ENCODE results near the gene PISD.

The PISD gene

DNA sequence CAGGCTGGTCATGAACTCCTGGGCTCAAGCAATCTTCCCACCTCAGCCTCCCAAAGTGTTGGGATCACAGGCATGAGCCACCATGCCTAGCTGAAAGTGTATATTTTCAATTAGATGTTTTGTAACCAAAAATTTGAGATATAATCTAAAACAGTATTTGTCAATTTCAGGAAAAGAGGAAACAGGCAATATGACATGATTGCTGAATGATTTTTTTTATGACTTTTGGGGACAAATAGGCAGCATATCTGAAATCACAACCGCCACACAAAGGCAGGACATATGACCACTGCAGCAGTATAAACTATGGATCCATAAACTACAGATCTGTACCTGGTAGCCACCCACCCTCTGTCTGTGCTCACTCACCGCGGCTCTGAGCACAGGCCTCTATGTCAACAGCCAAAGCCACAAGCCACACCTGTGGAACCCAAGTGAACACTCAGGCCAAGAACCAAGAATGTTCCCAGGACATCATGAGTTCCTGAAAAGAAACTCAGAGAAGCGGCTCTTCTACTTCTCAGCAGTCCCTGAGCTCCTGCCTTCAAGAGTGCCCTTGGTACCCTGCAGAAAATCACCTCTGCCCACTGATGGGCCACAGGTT lies 22.5 kb downstream of the PISD start:
- Mint-ChIP-seq H3K9me3 (no peaks in the 10 kb centered on the region), H3K27me3 (no peaks in the 10 kb centered on the region), H3K36me3 (ENCODE audit: low read depth) (peaks cover 26% of the 10 kb centered on the region), H3K4me1 (ENCODE audit: low read depth) (peaks cover 53% of the 10 kb centered on the region), H3K4me3 (no peak overlapping the region), H3K27ac (peak overlapping the region; percentile 91)
- DNase-seq = no peak

DNA sequence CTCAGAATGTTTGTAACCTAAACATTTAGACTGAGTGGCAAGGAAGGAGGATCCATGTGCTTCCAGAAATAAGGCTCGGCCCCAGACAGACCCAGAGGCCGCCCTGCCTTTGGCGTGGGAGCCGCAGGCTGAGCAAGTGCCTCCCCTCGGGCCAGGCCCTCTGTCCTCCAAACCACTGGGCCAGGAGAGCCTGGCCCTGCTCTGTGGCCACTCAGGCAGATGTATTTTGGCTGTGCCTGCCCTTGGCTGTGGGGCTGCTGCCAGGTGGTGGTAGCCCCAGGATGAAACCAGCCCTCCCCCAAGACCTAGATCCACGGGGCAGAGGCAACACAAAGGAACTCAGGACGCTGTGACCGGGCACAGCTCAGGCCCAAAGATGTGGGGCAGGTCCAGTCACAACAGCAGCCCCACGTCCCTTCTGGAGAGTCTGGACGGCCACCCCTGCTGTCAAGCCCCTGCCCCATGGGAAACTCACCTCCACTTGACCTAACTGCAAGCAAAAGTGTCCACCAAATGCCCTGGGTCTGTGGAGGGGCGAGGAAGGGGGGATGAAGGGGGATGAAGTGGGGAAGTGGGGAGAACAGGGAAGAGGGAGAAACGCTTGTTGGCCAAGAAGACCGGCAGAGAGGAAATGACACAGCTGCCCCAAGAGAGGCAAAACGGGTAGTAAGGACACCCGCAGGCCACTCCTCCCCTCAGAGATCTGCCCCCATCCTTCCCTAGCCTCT lies 24.0 kb downstream of the PISD start:
- H3K4me1 Mint-ChIP-seq (ENCODE audit: low read depth) = peaks cover 54% of the 10 kb centered on the region
- H3K9me3 Mint-ChIP-seq = no peaks in the 10 kb centered on the region
- no peak for DNase-seq
- H3K36me3 Mint-ChIP-seq (ENCODE audit: low read depth) = peaks cover 19% of the 10 kb centered on the region
- peak overlapping the region; percentile 91 for H3K27ac Mint-ChIP-seq
- peak overlapping the region; percentile 35 for H3K4me3 Mint-ChIP-seq
- H3K27me3 Mint-ChIP-seq = no peaks in the 10 kb centered on the region

DNA sequence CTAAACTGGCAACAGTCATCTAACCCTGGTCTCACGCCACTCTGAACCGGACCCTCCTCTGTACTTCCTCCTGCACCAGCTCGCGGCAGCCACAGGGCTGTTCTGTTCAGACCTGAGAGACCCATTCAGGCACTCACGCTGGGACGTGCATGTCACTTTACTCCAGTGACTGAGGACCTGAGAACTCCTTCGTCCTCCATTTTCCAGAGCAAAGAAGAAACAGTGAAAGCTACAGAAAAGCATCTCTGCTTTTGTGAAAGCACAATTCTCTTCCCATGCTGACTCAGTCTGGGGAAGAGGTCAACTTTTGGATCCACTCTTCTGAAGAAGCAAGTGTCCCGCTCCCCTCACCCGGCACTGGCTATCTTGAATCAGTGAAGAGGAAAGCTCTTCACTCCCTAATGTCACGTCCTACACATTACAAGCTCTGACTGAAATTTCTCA lies 24.5 kb downstream of the PISD start:
- Mint-ChIP-seq H3K27ac (peak overlapping the region; percentile 91), H3K36me3 (ENCODE audit: low read depth) (peaks cover 15% of the 10 kb centered on the region), H3K27me3 (no peaks in the 10 kb centered on the region), H3K4me3 (no peak overlapping the region), H3K4me1 (ENCODE audit: low read depth) (peaks cover 56% of the 10 kb centered on the region), H3K9me3 (no peaks in the 10 kb centered on the region)
- no peak for DNase-seq

DNA sequence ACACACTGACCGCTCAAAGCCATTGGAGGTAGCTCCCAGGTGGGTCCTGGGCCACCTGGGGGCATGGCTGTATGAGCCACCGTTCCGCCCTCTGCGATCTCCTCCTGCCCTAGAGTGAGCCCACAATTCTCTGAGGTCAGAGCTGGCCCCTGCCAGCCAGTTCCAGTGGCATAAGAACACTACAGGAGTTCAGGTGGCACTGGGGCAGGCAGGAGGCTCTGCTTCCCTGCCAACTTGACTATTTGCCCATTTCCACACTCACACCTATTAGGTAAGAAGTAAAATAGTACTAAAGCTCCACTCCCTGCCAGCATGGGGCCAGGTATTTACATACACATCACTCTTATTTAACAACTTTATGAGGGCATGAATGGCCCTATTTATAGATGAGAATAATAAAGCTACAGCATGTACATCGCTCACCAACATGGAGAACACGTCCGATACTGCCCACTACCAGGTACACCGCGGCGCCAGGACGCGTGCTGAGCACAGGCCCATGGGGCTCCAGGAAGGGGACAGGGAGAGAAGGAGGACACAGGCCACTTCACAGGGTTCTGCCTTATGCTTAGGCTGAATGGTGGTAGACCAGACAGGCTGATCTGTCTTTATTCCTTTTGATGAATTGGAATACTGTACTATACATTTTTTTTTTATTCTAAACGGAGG lies 26.2 kb downstream of the PISD start:
- no peak for DNase-seq
- Mint-ChIP-seq H3K9me3 (no peaks in the 10 kb centered on the region), H3K4me3 (no peak overlapping the region), H3K27ac (peak overlapping the region; percentile 50), H3K27me3 (no peaks in the 10 kb centered on the region), H3K36me3 (ENCODE audit: low read depth) (peaks cover 5% of the 10 kb centered on the region), H3K4me1 (ENCODE audit: low read depth) (peaks cover 66% of the 10 kb centered on the region)

DNA sequence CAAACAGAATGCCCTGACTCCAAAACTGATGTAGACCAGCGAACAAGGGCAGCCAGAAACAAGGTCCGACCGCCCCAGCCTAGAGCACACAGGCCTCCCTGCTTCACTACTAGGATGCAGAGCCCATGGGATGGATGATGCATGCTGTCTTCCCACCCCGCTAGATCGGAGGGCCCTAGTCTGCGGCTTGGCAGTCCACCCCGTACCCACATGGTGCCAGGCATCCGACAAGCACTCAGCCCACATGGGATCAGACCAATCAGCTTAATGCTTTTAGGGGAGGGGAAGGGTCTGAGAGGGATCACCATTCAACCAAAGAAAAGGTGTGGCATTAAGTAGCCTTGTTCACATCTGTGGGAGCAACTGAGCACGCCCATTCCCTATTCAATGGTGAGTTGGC lies 30.6 kb downstream of the PISD start:
- H3K27ac Mint-ChIP-seq = peak overlapping the region; percentile 96
- DNase-seq = no peak
- H3K4me3 Mint-ChIP-seq = peak overlapping the region; percentile 87
- H3K27me3 Mint-ChIP-seq = no peaks in the 10 kb centered on the region
- H3K36me3 Mint-ChIP-seq (ENCODE audit: low read depth) = peaks cover 35% of the 10 kb centered on the region
- no peaks in the 10 kb centered on the region for H3K9me3 Mint-ChIP-seq
- H3K4me1 Mint-ChIP-seq (ENCODE audit: low read depth) = peaks cover 69% of the 10 kb centered on the region

DNA sequence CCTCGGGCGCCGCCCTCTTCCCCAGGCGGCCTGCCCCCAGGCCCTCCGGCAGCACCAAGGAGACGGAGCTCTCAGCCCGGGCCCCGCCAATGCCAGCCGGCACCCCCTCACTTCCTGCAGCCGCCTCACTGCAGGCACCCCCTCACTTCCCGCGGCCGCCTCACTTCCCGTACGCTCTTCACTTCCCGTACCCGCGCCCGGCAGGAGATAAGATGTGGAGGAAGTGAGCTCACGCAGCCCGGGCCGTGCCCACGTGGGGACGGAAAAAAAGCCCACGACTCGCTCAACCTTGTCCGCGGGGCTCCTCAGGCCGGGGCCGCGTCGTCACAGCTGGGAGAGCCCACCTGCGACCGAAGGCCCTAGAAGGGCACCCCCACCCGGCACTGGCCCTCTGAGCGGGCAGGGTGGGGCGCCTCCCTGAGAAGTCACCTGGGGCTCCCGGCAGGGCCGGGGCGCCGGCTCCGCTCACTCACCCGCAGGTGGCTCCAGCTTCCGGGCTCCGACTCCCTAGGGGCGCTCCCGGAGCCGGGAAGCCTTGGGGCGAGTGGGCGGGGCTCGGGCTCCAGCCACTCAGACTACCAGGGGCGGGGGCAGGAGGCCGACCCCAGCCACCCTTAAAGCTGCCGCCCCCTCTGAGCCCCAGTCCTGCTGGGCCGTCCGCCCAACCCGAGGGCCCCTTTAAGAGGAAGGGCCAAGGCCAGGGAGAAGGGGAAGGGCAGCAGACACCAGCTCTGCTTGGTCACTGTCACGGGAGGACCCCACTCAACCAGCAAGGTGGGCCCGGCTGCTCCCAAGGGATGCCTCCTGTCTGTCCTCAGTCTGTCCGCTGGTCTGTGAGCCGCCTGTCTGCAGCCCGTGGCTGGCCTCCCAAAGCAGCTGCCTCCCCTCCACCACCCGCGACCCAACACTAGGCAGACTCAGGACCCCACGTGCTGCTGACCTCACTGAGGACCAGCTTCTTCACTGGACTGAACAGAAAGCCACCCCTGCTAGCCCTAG lies 31.4 kb downstream of the PISD start:
- peak; percentile 90 for DNase-seq
- peaks cover 76% of the 10 kb centered on the region for H3K4me1 Mint-ChIP-seq (ENCODE audit: low read depth)
- no peaks in the 10 kb centered on the region for H3K9me3 Mint-ChIP-seq
- peak overlapping the region; percentile 96 for H3K27ac Mint-ChIP-seq
- H3K36me3 Mint-ChIP-seq (ENCODE audit: low read depth) = peaks cover 43% of the 10 kb centered on the region
- peak overlapping the region; percentile 87 for H3K4me3 Mint-ChIP-seq
- H3K27me3 Mint-ChIP-seq = no peaks in the 10 kb centered on the region

DNA sequence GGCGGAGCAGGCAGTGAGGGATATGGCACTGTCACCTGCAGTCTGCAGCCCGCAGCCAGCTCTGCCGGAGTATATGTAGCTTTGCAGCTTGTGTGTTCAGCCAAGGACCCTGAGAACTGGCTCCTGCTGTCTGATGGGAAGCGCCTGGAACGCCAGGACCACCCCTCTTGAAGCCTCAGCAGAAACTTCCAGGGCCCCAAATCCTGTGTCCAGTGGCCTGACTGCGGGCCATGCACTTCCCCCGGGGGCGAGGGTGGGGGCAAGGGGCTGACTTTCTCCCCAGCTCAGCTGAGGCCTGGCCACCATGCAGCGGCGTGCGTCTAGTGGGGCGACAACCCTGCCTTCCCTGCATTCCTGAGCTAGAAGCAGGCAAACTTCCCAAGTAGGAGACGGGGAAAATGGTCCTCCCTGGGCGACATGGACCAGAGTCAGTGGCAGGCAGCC lies 32.3 kb downstream of the PISD start:
- no peak for DNase-seq
- Mint-ChIP-seq H3K9me3 (no peaks in the 10 kb centered on the region), H3K4me1 (ENCODE audit: low read depth) (peaks cover 75% of the 10 kb centered on the region), H3K36me3 (ENCODE audit: low read depth) (peaks cover 51% of the 10 kb centered on the region), H3K4me3 (peak overlapping the region; percentile 87), H3K27ac (peak overlapping the region; percentile 96), H3K27me3 (no peaks in the 10 kb centered on the region)

DNA sequence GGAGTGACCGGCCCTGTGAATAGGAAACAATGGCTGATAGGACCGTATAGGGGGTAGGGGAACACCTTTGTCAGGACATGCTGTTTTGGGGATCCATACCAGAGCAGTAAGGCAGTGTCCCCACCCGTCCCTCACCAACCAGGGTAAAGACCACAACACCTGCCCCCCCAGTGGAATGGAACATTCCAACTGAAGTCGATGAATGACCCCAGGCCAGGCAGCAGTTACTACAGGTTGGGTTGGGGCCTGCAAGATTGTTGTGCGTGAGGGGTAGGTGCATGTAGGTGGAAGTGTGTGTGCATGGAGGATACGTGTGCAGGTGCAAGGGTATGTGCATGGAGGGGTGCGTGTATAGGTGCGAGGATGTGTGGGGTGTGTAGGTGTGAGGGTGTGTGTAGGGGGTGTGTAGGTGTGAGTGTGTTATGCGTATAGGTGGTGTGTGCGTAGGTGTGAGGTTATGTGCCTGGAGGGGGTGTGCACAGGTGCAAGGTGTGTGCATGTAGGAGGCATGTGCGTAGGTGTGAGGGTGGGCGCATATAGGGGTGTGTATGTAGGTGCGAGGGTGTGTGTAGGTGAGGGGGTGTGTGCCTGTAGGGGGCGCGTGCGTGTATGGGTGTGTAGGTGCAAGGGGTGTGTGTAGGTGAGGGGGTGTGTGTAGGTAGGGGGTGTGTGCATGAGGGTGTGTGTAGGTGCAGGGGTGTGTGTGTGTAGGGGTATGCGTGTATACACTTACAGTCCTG lies 32.9 kb downstream of the PISD start:
- no peaks in the 10 kb centered on the region for H3K27me3 Mint-ChIP-seq
- peak overlapping the region; percentile 96 for H3K27ac Mint-ChIP-seq
- no peaks in the 10 kb centered on the region for H3K9me3 Mint-ChIP-seq
- H3K36me3 Mint-ChIP-seq (ENCODE audit: low read depth) = peaks cover 57% of the 10 kb centered on the region
- peaks cover 77% of the 10 kb centered on the region for H3K4me1 Mint-ChIP-seq (ENCODE audit: low read depth)
- no peak for DNase-seq
- H3K4me3 Mint-ChIP-seq = peak overlapping the region; percentile 87

DNA sequence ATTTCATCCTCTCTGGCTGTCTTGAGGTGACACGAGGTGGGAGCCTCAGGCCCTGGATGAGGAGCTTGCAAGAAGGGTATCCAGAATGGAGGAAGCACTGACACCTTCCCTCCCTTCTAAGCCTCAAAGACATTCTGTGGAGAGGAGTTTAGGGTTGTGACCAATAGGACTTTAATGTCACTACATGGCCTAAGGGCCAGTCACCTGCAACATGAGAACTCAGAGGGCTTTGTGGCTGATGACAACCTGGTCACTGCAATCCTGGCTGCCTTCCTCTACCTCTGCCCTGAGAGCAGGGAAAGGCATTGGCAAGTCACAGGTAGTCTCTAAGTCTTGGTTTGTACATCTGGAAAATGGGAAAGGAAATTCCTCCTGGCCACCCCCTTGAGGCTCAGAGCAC lies 33.7 kb downstream of the PISD start:
- Mint-ChIP-seq H3K4me3 (peak overlapping the region; percentile 87), H3K27me3 (no peaks in the 10 kb centered on the region), H3K36me3 (ENCODE audit: low read depth) (peaks cover 59% of the 10 kb centered on the region), H3K27ac (peak overlapping the region; percentile 96), H3K4me1 (ENCODE audit: low read depth) (peaks cover 71% of the 10 kb centered on the region), H3K9me3 (no peaks in the 10 kb centered on the region)
- DNase-seq = no peak

DNA sequence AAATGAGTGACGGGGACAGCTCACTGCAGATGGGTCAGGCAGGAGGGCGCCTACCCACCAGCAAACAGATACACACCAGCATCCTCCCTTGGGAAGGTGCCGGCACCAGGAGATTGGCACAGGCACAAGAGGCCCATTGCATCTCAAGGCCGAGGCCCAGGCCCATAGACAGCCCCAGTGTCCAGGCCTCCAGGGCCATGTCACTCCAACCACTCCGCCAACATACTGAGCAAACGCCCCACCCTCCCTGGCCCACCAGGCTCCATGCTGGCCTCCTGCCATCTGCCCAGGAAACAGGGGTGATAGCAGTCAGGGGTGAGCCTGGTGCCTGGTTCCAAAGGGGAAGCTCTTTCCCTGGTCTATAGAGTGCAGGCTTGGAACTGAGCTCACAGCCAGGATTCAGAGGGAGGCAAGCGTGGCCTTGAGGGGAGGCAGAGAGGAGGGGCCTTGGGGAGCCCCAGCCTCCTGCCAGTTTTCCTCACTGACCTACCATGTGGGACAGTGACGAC lies 34.7 kb downstream of the PISD start:
- Mint-ChIP-seq H3K4me3 (peak overlapping the region; percentile 23), H3K9me3 (no peaks in the 10 kb centered on the region), H3K4me1 (ENCODE audit: low read depth) (peaks cover 66% of the 10 kb centered on the region), H3K27me3 (no peaks in the 10 kb centered on the region), H3K27ac (peak overlapping the region; percentile 96), H3K36me3 (ENCODE audit: low read depth) (peaks cover 68% of the 10 kb centered on the region)
- DNase-seq = no peak

DNA sequence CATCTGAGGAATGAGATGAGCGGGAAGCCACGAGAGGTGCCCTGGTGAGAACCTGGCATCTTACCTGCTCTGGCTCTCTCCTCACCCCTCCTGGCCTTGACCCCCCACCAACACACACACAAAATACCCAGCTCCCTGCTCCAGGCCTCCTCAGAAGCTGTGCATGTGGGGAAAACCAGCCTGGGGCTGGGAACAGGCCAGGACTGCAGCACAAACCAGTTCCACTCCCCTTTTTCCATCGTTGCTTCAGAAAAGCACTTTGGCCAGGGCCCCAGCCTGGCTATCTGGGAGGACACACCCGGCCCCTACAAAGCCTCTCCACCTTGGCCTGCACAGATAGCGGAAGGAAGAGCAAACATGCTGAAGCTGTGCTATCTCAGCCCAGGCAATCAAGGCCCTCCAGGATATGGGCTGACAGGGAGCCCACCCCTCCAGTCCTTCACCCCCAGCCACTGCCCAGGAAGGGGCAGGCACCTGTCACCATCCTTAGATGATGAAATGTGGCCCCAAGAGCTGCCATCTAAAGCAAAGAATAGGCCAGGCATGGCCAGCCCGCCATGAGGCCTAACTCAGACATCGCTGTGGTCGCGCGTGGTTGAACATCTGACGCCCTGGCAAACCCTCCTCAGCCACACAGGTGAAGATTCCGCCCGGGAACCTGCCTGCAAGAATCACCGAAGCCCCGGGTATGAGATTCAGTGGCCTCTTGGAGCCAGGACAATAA lies 35.4 kb downstream of the PISD start:
- no peaks in the 10 kb centered on the region for H3K27me3 Mint-ChIP-seq
- peaks cover 65% of the 10 kb centered on the region for H3K4me1 Mint-ChIP-seq (ENCODE audit: low read depth)
- H3K36me3 Mint-ChIP-seq (ENCODE audit: low read depth) = peaks cover 75% of the 10 kb centered on the region
- H3K9me3 Mint-ChIP-seq = no peaks in the 10 kb centered on the region
- H3K4me3 Mint-ChIP-seq = peak overlapping the region; percentile 8
- DNase-seq = no peak
- H3K27ac Mint-ChIP-seq = peak overlapping the region; percentile 96

DNA sequence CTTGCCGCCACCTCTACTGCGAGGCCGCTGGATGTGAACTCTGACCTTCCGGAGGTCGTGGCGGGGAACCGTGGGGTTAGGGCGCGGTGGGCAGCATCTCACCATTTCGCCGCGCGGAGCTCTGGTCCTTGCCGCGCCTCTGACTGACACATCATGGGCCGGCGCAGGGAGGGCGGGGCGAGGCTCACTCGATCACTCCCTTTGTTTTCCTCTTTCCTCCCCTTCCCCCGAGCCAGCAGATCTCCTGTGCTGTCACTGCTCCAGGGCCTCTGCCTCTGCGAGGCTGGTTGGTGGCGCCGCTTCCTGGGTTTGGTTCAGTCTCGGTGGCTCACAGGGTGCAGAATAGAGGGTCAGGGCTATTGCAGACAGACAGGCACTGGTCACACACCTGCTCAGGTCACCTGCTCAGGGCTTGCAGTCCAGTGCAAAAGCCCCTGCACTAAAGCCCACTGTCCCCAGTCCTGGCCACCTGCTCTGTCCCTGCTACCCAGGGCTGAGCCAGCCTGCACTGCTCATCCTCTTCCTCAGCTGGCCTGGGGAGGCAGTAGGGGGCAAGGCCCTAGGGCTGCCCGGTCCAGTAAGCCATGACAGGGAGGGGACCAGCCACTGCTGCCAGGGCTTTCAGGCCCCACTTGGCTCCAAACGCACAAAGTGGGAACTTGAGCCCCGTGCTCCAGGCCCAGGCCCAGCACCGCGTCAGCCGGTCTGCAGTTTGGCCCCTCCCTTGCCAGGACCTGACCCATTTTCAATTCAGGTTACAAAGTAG lies 36.2 kb downstream of the PISD start:
- no peaks in the 10 kb centered on the region for H3K9me3 Mint-ChIP-seq
- peaks cover 83% of the 10 kb centered on the region for H3K36me3 Mint-ChIP-seq (ENCODE audit: low read depth)
- peak overlapping the region; percentile 96 for H3K27ac Mint-ChIP-seq
- H3K4me3 Mint-ChIP-seq = no peak overlapping the region
- H3K27me3 Mint-ChIP-seq = no peaks in the 10 kb centered on the region
- peaks cover 58% of the 10 kb centered on the region for H3K4me1 Mint-ChIP-seq (ENCODE audit: low read depth)
- DNase-seq = no peak
